ENCODE measurements around the gene PROX1.

PROX1 gene, protein sequence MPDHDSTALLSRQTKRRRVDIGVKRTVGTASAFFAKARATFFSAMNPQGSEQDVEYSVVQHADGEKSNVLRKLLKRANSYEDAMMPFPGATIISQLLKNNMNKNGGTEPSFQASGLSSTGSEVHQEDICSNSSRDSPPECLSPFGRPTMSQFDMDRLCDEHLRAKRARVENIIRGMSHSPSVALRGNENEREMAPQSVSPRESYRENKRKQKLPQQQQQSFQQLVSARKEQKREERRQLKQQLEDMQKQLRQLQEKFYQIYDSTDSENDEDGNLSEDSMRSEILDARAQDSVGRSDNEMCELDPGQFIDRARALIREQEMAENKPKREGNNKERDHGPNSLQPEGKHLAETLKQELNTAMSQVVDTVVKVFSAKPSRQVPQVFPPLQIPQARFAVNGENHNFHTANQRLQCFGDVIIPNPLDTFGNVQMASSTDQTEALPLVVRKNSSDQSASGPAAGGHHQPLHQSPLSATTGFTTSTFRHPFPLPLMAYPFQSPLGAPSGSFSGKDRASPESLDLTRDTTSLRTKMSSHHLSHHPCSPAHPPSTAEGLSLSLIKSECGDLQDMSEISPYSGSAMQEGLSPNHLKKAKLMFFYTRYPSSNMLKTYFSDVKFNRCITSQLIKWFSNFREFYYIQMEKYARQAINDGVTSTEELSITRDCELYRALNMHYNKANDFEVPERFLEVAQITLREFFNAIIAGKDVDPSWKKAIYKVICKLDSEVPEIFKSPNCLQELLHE

DNA sequence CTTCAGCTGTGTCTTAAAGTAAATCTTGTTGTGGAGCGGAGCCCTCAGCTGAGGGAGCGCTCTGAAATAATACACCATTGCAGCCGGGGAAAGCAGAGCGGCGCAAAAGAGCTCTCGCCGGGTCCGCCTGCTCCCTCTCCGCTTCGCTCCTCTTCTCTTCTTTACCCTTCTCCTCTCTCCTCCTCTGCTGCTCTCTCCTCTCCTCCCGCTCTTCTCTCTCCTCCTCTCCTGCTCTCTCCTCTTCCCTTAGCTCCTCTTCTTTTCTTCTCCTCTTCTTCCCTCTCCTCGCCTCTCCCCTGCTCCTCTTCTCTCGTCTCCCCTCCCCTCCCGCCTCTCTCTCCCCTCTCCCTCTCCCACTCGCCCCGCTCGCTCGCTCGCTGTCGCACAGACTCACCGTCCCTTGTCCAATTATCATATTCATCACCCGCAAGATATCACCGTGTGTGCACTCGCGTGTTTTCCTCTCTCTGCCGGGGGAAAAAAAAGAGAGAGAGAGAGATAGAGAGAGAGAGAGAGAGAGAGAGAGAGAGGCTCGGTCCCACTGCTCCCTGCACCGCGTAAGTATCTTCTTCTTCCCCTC is at the start of gene PROX1:
TSS of gene PROX1 (plus strand) at position 47 of the 580 bp plus-strand sequence. CDS start 8,563 bp downstream, outside the sequence.
- DNase-seq: peak; percentile 86

DNA sequence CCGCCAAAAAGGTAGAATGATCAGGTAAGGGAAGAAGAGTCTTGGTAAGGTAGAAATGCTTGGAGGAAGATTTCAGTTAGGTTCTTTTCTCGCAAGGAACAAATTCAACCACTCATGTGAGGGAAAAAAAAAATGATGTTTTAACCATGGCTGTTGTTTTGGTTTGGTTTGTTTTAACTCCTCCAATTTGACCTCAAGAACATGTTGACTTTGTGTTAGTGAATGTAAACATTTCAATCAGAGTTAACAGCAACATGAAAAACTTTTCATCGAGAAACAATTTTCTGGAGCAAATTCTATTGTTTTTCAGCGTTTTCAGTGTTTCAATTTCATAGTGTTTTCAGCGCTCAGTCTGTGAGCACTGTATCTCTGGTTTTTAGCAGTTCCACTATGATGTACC is 49.0 kb upstream of the PROX1 start:
- no peak for DNase-seq

DNA sequence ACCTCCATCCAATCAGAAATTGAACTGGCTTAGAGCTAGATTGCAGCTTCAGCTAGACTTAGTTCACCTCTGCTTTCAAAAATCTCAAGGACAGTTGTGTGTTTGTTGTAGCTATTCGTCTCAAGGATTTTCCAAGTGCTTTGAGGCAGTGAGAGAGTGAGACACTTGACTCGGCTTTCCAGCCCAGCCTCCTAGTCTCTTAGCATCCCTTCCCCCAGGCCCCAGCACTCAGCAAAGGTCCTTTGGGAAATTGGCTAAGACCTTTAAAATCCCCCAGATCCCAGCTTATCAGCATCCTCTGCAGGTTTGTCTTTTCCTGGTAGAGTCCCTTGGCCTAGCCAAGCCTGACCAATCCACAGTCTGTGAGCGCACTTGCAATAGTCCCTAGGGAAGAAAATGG is 47.9 kb upstream of the PROX1 start:
- DNase-seq: no peak

DNA sequence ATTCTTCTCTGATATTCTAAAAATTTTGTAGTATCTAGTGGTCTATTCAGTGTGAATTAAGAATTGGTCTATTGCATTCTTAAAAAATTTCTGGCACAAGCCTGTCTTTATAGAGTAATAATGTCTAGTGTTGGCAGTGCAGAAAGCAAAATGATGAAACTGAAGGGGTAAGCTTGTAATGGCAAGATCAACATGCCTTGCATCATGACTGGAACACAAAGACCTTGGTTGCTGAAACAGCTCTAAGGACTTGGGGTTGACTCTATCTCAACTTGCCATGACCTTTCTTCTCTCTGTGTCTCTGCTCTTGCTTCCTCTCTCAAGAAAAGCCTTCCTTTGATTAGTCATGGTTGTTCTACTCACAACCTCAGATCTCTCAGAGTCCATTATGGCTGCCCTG is 46.8 kb upstream of the PROX1 start:
- no peak for DNase-seq

DNA sequence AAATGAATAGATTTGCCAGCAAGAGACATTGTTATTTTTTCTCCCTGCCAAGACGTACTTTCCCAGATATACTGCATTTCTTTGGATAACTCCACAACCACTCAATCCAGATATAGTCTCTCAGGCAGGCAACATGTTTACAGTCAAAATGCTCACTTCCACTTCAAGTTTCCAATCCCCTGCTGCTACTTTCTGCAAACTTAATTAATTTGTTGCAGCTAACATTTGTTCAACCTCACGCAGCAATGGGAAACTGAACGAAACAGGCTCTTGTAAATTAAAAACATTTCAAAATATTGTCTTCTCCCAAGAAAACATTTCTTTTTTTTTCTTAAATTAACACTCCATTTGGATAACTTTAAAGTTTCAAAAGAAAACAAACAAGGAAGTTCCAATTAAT is 45.7 kb upstream of the PROX1 start:
- no peak for DNase-seq

DNA sequence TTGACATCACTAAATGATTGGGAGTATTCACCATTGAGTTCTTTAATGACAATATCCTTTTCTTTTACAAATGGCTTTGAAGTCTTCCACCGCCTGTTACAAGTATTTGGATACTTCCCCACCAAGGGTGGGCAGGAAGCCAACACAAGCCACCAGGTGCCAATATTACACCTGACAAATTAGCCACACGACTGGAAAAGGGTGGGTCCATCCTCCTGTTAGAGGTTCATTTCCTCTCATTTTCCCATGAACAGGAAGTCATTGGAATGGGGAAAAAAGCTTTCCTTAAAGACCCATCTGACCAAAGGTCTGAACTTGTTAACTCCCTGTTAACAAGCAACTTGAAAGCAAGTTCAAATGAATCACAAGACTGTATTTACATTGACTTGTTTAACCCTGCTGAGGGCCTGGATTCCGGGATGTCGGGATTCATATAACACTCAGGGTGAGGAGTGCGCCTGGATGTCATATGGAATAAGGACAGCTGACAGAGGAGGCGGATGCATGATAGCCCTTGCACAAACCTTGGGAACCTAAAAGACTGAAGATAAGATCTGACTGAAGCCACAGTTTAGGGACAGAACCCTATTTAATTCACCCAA is 40.5 kb upstream of the PROX1 start:
- DNase-seq: no peak

DNA sequence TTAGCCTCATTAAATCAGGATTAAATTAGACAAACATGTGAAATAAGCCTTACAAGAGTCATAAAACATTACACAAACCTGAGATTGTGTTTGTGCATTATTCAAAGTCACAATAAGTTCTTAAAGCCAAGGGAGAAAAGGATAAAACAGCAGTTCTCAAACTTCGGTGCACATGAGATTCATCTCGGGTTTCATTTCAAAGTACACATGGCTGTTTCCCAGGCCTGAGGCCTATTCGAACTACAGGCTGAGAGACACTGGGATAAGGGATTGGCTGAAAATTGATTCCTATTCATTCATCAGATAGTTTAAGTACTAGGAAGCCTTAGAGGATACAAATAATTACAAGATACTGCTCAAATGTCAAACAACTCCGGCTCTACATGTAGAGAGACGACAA is 35.9 kb upstream of the PROX1 start:
- DNase-seq: no peak

DNA sequence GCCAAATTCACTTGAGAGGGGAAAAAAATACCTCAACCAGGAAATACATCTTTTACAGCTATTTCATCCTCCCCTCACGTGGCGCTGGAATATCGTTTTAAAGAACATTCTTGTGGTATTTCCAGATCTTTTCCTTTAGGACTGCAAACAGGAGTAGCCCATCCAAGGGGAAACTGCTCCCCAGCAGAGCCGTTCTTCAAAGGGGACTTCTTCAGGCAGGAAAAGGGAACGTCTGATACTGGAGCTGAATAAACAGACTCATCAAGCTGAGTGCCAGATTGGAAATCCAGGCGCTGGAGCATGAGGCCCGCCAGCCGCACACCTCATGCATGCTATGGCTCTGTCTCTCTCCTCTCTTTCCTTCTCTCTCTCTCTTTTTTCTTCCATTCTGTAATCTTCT is 34.0 kb upstream of the PROX1 start:
- DNase-seq: no peak

DNA sequence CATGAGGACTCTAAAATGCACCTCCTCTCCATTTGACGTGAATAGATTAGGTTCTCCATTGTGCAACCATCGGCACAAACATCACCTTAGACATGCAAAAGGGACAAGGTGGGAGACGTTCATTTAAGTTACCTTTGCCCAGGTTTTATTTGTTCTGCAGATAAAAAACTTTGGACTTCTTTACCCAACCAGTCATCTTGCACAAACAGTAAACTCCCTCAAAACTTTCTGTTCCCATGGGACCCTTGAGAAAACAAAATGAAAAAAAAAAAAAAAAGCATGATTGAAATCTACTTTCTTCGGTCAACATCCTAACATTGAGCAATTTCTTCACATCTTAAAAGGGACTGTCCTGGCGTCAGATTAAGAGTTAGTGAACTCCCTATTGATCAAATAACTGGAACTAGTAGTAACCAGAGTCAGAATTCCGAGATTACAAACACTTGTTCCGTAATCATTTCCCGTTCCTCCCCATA is 31.4 kb upstream of the PROX1 start:
- DNase-seq: no peak

DNA sequence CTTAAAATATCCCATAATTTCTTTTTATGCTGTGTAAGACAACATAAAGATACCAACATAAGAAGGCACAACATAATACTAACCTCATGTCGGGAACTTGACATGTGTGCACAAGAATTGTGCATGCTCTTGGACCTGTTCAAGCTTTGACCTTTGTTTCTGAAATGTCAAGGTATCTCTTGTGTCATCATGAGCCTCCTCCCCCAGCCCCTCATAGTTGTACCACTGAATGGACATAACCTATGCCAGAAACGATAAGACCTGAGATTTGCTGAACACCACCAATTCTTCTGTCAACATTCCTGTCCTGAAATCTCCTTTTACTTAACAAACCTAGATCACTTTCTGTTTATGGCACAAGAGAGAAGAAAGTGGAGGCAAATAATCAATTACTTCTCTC is 29.4 kb upstream of the PROX1 start:
- DNase-seq: no peak

DNA sequence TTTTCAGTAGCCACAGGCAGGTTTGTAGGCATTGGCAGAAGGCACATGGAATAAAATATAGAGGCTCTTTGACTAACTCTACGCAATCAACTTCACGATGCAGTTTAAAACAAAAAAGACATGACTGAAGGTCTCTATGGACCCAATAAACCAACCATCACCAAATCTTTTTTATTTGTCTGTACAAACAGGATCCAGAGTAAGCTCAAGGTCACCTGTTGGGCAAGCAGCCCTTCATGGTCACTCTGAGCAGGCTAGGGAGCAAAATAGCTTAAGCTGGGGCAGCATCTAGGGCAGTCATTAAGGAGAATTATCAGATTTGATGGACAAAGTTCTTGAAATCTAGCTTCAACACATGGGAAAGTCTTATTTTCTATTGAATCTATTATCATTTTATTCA is 26.8 kb upstream of the PROX1 start:
- DNase-seq: no peak

DNA sequence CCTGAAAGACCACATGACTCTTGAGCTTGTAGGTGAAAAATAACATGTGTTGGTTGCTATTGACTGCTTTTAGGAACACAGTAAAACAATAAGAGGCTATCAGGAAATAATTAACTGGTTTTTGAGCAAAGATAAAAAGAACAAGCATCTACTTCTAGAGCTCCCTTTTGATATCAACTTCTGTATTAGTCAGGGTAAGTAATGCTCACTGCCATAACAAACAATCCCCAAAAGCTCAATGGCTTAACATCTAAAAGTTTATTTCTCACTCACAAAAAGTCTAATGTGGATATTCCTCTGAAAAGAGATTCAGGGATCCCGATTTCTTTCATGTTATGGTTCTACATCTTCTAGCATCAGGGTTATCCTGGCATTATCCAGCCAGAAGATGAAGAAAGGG is 25.3 kb upstream of the PROX1 start:
- no peak for DNase-seq

DNA sequence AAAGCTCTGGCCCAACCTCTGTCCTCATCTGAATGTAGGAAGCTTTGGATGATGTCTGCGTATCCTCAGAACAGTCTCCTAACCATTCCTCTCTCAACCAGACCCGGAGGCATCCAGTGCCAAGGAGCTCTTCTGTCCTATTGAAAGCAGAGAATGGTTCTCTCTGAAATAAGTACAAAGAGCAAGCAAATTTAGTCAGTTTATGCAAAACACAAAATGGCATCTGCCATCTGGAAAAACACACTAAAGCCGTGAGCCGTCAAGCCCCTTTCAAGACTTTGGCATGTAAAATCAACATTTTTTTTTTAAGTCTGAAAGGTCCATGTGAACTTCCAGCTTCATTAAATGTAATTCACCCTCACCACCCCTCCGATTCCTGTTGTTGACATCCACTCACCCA is 21.7 kb upstream of the PROX1 start:
- DNase-seq: no peak

DNA sequence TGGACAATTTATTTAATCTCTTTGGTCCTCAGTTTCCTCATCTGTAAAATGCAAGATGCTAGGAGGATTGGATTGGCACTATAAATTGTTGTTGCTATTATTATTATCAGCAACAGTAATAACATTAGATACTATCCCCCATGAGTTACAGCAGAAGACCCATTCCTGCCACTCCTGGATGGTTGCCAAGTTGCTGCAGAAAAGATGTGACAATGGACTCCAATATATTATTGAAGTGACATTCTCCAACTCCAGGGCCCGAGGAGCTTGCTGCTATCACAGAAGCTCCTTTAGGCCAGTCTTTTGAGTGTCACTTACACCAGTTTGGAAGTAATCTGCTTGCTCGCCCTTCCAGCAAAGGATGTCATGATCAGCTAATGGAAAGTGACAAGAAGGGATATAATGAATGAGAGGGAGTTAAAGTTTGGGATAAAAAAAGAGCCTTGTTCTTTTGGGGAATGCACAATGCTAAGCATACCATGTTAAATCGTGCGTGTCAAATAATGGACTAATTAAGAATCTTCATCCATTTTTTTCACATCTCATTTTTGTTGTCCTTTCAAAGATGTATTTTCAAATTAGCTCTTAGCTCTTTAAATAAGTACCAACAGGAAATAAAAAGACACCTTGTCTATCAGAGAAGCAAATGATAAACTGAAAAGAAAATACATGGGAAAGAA is 19.5 kb upstream of the PROX1 start:
- no peak for DNase-seq

DNA sequence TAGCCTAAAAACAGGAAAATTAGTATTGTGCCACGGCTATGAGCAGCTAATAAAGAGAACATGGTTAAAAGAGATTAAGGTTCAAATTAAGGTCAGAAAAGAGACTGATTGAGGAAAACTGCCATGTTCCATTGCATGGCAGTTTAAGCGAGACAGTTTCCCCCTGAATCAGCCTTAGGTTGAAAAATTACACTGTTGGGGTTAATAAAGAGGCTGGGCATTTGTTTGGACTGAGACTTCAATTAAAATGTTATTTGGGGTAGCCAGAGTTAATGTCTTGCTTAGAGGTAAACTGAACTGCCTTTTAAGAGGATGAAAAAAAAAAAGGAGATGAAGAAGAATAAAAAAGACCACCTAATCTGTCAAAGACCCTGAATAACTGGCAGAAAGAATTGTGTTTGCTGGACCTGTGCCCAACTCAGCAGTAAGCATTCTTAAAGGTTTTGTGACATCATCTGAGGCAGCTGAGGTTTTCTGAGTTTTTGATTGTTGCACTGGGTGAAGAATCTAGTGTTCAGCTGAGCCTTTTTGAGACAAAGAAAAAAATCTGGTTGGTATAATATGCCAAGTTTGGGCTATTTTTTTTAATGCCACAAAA is 17.7 kb upstream of the PROX1 start:
- DNase-seq: no peak

DNA sequence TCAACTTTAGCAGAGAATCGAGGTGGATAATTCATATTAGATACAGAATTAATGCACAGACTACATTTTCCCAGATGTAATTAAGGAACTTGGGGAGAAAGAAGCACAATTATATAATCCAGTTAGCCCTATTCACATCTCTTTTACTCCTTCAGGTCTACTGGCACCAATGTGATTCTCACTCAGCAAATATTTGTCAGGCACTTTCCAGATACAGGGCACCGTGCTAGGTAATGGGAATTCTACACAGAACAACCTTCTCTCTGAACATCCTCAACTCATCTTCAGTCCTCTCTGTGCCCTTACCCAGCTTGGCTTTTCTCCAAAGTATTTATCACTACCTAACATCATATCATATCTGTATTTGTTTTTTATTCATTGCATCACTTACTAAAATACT is 15.6 kb upstream of the PROX1 start:
- DNase-seq: no peak

DNA sequence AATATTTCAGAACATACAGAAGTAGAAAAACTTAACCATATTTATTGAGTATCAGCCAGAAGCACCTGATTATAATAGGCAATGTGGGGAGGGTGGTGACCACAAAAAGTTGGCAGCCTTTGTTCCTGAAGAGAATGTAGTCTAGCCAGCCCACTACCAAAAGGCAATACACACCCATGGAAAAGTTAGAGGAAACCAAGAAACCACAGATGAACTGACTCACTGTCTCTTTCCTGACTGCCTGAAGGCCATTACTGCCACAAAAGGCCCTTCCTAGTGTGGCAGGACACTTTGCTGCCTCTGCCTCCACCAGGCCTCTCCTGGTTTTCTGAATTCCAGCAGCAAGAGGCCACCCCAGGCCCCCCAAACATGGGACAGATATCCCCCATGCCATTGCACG is 14.6 kb upstream of the PROX1 start:
- DNase-seq: no peak

DNA sequence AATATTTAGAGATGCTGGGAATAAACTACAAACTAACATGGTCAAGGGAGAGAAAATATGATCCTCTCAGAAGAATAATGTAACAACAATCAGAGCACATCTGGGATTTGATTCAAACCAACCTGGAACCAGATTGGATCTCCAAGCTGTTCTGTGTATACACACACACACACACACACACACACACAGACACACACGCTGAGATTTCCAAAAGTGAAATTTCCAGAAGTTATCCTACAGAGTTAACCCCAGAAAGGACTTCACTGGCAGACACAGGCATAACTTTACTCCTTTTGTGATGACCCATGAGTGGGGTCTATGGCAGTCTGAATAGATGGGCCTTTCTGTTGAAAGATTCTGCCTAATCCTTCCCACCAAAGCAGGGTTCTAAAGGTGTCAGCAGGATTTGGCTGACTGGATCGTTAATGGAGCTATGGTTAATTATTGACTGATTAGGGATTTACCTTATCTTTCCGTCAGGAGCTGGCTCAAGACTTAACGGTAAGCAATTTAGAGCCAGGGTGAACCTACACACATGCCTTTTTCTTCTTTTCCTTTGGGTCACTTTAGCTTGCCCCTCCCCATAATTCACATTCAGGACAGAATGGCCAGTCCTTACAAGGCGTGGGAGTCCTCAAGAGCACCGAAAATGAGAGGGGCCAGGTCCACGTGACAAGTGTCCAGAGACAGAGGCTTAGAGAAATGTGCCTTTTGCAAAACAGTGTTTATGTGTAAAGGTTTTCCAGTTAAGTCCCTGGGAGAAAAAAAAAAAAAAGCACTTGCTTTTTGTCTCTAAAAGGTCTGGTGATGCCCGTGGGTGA is 10.9 kb upstream of the PROX1 start:
- no peak for DNase-seq

DNA sequence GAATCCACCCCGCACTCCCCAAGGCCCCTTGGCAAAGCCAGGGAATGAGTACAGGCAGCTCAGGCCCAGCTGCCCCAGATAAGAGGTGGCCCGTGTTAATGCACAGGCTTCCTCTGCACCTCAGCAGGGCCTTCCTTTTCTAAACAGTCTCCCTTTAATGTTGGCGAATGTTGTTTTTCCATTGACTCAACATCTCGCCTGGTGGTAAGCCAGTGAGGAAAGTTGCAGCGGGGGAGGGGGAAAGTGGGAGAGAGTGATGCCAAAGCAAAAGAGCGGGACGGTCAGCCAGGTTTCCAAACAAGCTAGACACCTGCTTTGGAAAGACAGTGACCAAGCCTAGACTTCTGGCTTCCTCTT is 10.3 kb upstream of the PROX1 start:
- DNase-seq: no peak

DNA sequence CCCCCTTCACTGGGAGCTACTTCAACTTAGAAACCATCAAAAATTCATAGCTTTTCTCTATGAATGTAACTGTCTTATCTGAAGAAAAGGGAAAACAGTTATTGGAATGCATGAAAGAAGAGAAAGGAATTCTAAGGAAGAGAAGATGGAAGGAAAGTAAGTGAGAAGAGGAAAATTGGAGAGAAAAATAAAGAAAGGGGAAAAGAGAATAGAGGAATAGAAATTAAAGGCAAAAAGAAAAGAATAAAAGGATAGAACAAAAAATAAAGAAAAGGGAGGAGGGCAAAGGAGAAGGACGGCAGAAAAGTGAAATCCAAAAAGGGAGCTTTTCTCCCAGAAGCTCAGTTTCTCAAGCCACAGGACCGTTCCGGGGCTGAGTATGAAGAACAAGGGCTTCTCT is 9.9 kb upstream of the PROX1 start:
- DNase-seq: no peak

DNA sequence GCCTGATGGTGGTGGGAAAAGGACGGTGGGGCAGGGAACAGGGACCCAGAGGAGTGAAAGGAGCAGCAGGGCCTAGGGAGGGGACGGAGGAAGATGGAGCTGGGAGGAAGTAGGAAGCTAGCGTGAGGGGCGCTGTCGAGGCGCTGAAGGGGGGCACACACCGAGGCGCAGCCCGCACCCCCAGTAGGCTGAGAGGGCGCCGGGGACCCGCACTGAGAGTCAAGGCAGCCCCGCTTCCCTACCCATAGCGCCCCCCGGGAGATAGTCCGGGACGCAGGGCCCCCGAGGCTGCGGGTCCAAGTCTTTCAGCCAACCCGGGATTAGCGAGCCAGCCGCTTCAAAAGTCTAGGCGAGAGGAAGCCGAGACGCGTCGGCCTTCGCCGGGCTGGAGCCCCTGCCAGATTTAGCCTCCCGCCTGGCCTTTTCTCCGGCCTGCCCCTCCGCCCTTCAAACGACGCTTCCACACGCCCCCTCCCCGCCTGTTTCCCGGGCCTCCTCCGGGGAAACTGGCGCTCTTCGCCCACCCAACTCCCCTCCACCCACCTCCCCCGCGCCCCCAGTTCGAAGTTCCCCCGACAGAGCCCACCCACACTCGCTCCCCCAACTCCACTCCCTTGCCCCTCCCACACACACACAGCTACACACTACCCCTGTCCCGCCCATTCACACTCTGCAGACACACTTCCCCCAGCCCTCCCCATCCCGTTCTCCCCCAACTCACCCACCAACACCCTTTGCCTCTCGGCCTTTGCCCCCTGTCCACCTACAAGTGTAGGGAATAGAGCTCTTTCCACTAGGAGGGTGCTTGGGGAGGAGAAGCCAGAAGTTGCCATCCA is 7.8 kb upstream of the PROX1 start:
- DNase-seq: no peak

Data from kidney glomerular epithelial cell (primary cell).